LNCaP clone FGC (cell line): ENCODE results near the gene SFT2D3.

Experiments used
- DNase-seq: peaks from one replicate; pipeline ENCODE4 v3.0.0-alpha.2; 2011; ENCODE audit warnings: low read depth
- H3K4me3 ChIP-seq: 2 replicates; pipeline ENCODE4 v1.5.1; 2011; ENCODE audit warnings: mild to moderate bottlenecking, low read depth, low read length, control low read depth
- TF ChIP-seq, protein P1 (sequence below): IDR thresholded peaks from 2 replicates; pipeline ENCODE4 v1.5.1; 2012; ENCODE audit warnings: mild to moderate bottlenecking; ENCODE audit not compliant: control insufficient read depth, insufficient read depth; ENCODE audit errors: extremely low read depth

The SFT2D3 gene

DNA sequence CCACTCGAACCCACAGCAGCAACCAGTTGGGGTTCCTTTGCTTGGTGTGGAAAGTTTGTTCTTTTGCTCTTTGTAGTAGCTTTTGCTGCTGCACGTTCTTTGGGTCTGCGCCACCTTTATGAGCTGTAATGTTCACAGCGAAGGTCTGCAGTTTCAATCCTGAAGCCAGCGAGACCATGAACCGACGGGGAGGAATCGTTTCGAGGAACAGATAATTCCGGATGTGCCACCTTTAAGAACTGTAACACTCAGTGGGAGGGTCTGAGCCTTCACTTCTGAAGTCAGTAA lies 41.1 kb upstream of the SFT2D3 start:
- H3K4me3 ChIP-seq: no peak overlapping the region
- no peak for DNase-seq
- TF ChIP-seq, protein P1, sequence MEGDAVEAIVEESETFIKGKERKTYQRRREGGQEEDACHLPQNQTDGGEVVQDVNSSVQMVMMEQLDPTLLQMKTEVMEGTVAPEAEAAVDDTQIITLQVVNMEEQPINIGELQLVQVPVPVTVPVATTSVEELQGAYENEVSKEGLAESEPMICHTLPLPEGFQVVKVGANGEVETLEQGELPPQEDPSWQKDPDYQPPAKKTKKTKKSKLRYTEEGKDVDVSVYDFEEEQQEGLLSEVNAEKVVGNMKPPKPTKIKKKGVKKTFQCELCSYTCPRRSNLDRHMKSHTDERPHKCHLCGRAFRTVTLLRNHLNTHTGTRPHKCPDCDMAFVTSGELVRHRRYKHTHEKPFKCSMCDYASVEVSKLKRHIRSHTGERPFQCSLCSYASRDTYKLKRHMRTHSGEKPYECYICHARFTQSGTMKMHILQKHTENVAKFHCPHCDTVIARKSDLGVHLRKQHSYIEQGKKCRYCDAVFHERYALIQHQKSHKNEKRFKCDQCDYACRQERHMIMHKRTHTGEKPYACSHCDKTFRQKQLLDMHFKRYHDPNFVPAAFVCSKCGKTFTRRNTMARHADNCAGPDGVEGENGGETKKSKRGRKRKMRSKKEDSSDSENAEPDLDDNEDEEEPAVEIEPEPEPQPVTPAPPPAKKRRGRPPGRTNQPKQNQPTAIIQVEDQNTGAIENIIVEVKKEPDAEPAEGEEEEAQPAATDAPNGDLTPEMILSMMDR: no peak

DNA sequence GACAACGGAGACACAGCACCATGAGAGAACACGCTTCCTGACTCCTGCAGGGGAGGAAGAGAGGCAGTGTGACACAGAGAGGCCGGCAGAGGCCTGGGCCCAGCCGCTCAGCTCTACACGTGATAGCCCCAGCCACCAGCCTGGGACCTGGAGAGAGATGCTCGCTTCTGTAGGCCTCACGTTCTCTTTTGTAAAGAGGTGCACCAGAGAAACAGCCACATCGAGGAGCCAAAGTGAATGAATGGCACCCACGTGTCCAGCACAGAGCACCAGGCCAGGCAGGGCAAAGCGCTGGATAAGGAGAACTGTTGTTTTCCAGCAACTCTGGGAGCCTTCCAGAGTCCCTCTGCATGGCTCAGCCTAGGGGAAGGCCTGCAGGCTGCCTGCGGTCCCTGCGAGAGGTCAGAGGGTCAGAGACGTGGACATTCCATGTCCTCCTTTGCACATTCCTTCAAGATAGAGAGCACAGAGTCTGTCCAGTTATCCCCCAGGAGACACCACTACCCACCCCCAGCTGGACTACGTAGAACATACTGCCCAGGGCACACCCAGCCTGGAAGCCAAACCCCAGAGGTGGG lies 40.1 kb upstream of the SFT2D3 start:
- TF ChIP-seq, protein P1: no peak
- H3K4me3 ChIP-seq: no peak overlapping the region
- no peak for DNase-seq

DNA sequence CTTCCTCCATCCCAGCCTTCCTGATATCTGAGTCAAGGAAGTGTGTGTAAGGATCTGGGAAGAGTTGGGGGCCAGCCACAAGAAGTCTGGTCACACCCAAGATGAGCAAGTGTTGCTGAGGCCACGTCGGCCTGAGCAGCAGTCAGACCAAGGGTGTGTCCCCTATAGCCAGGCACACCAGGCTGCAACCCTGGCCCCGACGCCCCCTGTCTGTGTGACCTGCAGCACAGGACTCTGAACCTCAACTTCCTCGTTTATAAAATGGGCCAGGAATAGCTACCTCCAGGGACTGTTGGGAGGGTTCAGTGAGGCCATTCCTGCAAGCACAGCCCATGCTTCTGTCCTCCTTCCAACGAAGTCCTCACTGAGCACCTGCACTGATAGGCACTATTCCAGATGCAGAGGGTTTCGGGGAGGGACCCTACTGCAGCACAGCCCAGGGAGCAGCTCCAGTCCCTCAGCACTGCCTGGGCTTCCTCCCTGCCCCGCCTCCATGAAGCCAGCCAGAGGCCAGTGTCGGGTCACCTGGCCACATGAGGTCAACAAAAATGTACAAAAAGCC lies 39.3 kb upstream of the SFT2D3 start:
- H3K4me3 ChIP-seq: no peak overlapping the region
- DNase-seq: no peak
- TF ChIP-seq, protein P1: no peak

DNA sequence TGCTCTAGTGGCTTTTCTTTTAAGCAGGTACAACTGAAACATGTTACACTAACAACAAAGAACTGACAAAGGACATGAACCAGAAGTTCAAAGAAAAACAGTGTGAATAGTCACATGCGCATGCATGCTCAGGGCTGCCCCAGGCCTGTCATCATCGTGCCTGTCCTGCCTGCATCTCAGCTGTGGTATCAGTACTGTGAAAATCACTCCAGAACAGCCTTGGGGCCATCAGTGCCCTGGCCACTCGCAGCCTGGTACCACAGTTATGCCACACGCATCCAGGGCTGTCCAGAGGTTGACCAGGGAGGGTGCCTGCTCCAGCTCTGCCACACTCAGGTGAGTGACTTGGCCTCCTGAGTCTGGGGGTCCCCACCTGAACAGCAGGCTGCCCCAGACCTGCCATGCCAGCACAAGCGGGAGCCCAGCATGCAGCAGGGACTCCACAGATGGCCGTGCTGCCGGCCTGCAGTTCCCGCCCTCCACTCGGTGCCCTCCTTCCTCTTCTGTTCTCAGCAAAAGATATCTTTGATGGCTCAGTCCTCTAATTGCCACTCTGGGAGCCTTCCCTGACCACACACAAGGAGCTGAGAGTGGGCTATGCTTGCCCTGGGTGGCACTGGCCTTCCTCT lies 38.2 kb upstream of the SFT2D3 start:
- no peak for DNase-seq
- no peak overlapping the region for H3K4me3 ChIP-seq
- TF ChIP-seq, protein P1: no peak

DNA sequence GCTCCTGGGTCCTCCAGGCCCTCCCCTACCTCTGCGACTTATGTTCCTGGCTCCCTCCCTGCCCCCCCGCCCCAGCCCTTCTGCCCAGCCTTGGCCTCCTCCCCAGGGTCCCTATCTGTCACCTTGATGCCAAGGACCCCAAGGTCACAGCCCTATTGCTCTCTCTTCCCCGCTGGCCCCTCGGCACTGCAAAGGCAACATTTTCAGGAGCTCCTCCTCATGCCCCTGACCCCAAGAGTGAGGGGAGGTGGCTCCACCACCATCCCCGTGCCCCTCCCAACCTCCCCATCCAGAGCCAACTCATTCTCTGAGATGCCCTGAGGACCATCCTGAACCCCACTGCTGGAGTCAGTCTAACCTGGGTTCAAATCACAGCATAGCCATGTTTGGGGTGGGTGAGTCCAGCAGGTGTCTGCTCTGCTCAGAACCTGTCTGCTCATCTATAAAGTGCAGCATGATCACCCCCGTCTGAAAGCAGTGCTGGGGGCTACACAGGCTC lies 37.7 kb upstream of the SFT2D3 start:
- no peak for DNase-seq
- no peak overlapping the region for H3K4me3 ChIP-seq
- TF ChIP-seq, protein P1: no peak

DNA sequence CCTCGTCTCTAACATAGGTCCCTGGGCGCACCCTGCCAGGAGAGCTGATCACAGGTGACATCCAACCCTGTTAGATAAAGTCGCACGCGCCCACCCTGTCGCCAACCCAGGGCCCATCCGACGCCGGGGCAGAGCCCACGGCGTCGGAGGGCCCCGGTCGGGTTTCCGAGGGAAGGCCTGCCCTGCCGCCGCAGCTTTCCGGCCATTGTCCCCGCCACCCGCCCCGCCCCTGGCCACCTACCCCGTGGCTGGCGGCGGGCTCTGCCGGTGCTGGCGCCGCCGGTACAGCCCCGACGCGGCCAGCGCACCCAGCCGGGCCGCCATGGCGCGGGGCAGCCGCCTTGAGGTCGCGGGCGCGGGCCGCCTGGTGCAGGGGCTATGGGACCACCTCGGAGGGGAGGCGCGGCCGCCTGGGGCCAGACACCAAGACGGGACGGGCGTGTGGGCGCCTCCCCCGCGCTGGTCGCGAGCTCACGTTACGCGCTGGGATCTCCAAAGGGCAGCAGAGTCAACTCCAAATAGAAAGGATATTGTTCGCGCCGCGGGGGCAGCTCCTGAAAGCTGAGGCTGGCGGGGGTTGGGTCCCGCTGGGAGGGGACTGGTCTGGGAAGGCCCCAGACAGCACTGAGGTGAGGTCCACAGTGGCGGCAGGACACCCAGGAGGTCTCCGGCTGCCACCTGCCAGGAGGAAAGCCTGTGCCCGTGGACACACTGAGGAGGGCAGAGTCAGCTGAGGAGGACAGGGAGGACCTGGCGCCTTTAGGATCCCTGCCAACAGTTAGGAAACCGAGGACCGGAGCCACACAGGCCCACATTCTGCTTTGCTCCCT lies 37.0 kb upstream of the SFT2D3 start:
- DNase-seq: no peak
- TF ChIP-seq, protein P1: no peak
- no peak overlapping the region for H3K4me3 ChIP-seq
